B cell (primary cell): ENCODE measurements around the gene CTIF. TPM values are rescaled to one million over a fixed set of nuclear protein-coding genes. Genes with fewer than 3 reads are reported as not detected.

Experiments
- ATAC-seq: fragments of 200-7000 bp; cut with Tn5 transposase; one replicate; pipeline ENCODE4 v1.10.0; 2021; ENCODE audit warnings: low read depth, mild to moderate bottlenecking, moderate number of reproducible peaks, moderate library complexity
- CTCF ChIA-PET: fragments of 350-600 bp; sonication (Branson Sonifier 250); formaldehyde crosslinking; loops from one replicate; lab custom pipeline; 2021; ENCODE audit warnings: antibody characterized with exemption, inconsistent platforms; lab: Charles Lee
- POLR2A ChIA-PET: fragments of 350-600 bp; sonication (Branson Sonifier 250); formaldehyde crosslinking; loops from one replicate; lab custom pipeline; 2021; ENCODE audit warnings: antibody characterized with exemption; lab: Charles Lee
- DNase-seq: peaks from one replicate; pipeline ENCODE4 v3.0.0; 2013
- H2AFZ ChIP-seq: 2 replicates; pipeline ENCODE4 v1.6.1; 2012; ENCODE audit warnings: mild to moderate bottlenecking, low read depth, low read length; ENCODE audit not compliant: insufficient read depth, poor library complexity, severe bottlenecking
- H3K27ac ChIP-seq, 2 donors: 1 replicate in 1 of 2; 2 replicates in 1 of 2; pipeline ENCODE4 v1.5.1; 2012 to 2013; ENCODE audit warnings: low read length in 2 of 2, mild to moderate bottlenecking in 2 of 2, moderate library complexity in 1 of 2
- H3K27me3 ChIP-seq, 4 experiments: fragments of 200-600 bp in 1 of 4; sonication (generic) in 1 of 4; replicated peaks in 1 of 4; 1 replicate in 2 of 4; 2 replicates in 2 of 4; pipeline versions ENCODE4 v1.6.1 to v1.7.0; 2013 to 2016; ENCODE audit warnings: low read length in 3 of 4, mild to moderate bottlenecking in 2 of 4, mixed read lengths in 1 of 4, moderate library complexity in 1 of 4; ENCODE audit not compliant: insufficient read depth in 4 of 4, control insufficient read depth in 3 of 4; ENCODE audit errors: control extremely low read depth in 1 of 4
- H3K36me3 ChIP-seq, 2 experiments: replicated peaks in 1 of 2; 1 replicate in 1 of 2; 2 replicates in 1 of 2; pipeline versions ENCODE4 v1.6.1 to v1.7.1; 2013; ENCODE audit warnings: low read length in 1 of 2; ENCODE audit not compliant: insufficient read depth in 2 of 2, control insufficient read depth in 1 of 2; ENCODE audit errors: control extremely low read depth in 1 of 2, extremely low read depth in 1 of 2
- H3K4me1 ChIP-seq, 2 donors: fragments of 200-600 bp in 1 of 2; sonication (generic) in 1 of 2; 1 replicate in 1 of 2; 2 replicates in 1 of 2; pipeline versions ENCODE4 v1.5.1 to v1.6.1; 2013 to 2017; ENCODE audit warnings: low read length in 2 of 2; ENCODE audit not compliant: control insufficient read depth in 2 of 2, insufficient read depth in 2 of 2
- H3K4me2 ChIP-seq: replicated peaks from 2 replicates; pipeline ENCODE3; 2012; ENCODE audit warnings: mild to moderate bottlenecking, low read depth, low read length; ENCODE audit not compliant: poor library complexity, severe bottlenecking
- H3K4me3 ChIP-seq, 5 experiments: fragments of 200-600 bp in 1 of 5; sonication (generic) in 1 of 5; 1 replicate in 3 of 5; 2 replicates in 2 of 5; pipeline versions ENCODE4 v1.5.1 to v1.7.0; 2011 to 2016; ENCODE audit warnings: low read length in 4 of 5, mild to moderate bottlenecking in 4 of 5, low read depth in 2 of 5, control low read depth in 1 of 5, moderate library complexity in 1 of 5; ENCODE audit not compliant: insufficient read depth in 1 of 5; ENCODE audit errors: control extremely low read depth in 1 of 5, extremely low read depth in 1 of 5
- H3K79me2 ChIP-seq: fragments of 200-600 bp; sonication (generic); one replicate; pipeline ENCODE4 v1.6.0; 2016; ENCODE audit warnings: low read length; ENCODE audit not compliant: control insufficient read depth, insufficient read depth
- H3K9ac ChIP-seq: fragments of 200-600 bp; sonication (generic); 2 replicates; pipeline ENCODE4 v1.6.1; 2017; ENCODE audit warnings: mild to moderate bottlenecking, low read length, moderate library complexity
- H3K9me3 ChIP-seq, 3 donors: one replicate each; pipeline versions ENCODE4 v1.6.1 to v1.7.1; 2013; ENCODE audit warnings: low read length in 2 of 3; ENCODE audit not compliant: control insufficient read depth in 2 of 3, insufficient read depth in 1 of 3; ENCODE audit errors: control extremely low read depth in 1 of 3
- H4K20me1 ChIP-seq: 2 replicates; pipeline ENCODE4 v1.6.0; 2012; ENCODE audit warnings: mild to moderate bottlenecking, low read length; ENCODE audit not compliant: insufficient read depth, control insufficient read depth, poor library complexity, severe bottlenecking
- H3K27ac Mint-ChIP-seq: one replicate; pipeline ENCODE4 v1.8.0; 2021; ENCODE audit warnings: mixed read lengths
- H3K27me3 Mint-ChIP-seq: one replicate; pipeline ENCODE4 v1.8.0; 2021; ENCODE audit warnings: mixed read lengths
- H3K4me1 Mint-ChIP-seq: one replicate; pipeline ENCODE4 v1.8.0; 2021; ENCODE audit warnings: mixed read lengths
- H3K4me3 Mint-ChIP-seq: one replicate; pipeline ENCODE4 v1.8.0; 2021; ENCODE audit warnings: mixed read lengths
- H3K9me3 Mint-ChIP-seq: one replicate; pipeline ENCODE4 v1.8.0; 2022; ENCODE audit warnings: mixed read lengths; ENCODE audit not compliant: insufficient read depth
- EZH2 ChIP-seq: IDR thresholded peaks from 2 replicates; pipeline ENCODE4 v1.6.1; 2012; ENCODE audit warnings: borderline replicate concordance, low read depth, mild to moderate bottlenecking, moderate library complexity, low read length; ENCODE audit not compliant: insufficient read depth, poor library complexity, severe bottlenecking
- WGBS: methylation state at CpG from one replicate; pipeline ENCODE4 v1.1.5; 2013; ENCODE audit warnings: missing lambda C conversion rate; ENCODE audit not compliant: insufficient coverage; 5-methylcytosine and 5-hydroxymethylcytosine counted together
- intact Hi-C: fragments of 100-400 bp; cut with micrococcal nuclease; formaldehyde crosslinking; loops from one replicate; pipeline ENCODE4 v1.10.0; 2022
- polyA plus RNA-seq: library from polyadenylated mRNA; depleted of rRNA; stranded (reverse); fragments of >200 nt; gene quantifications from 2 replicates; pipeline ENCODE4 v1.2.3, GENCODE V29; 2012
- total RNA-seq, 2 donors: library from RNA; stranded (reverse); fragments of 120-200 nt in 1 of 2; gene quantifications; 1 replicate in 1 of 2; 2 replicates in 1 of 2; pipeline versions ENCODE4 v1.2.3 to v1.2.4, GENCODE V29; 2013 to 2022
- TF ChIP-seq, protein P1 (sequence below): fragments of 200-600 bp; IDR thresholded peaks from one replicate; pipeline ENCODE4 v1.8.0; 2022; ENCODE audit warnings: antibody characterized with exemption, mild to moderate bottlenecking

Gene CTIF
- total and polyA plus RNA-seq, 2 donors (not counting 1 experiment from before 2014, with no cell fraction given) = 3.6 to 16.2 TPM

DNA sequence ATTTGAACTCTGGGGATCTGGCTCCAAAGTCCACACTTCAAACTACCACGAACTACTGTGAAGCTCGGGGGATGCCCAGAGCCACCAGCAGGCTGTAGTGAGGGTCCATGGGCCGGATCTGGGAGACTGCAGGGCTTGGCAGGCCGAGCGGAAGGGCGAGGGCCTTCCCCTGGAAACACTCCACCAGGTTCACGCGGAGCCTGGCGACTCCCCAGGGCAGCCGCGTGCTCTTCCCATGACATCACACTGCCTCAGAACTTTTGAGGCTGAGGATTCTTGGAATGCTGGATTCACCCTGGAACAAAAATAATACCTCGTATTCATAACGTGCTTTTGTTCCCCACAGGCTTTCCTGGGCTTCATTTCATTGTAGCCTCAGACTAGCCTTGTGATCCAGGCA lies 210.9 kb downstream of the CTIF start:
- Mint-ChIP-seq H3K9me3 (no peaks in the 10 kb centered on the region), H3K27ac (no peak overlapping the region), H3K27me3 (no peaks in the 10 kb centered on the region), H3K4me3 (no peak overlapping the region), H3K4me1 (no peaks in the 10 kb centered on the region)
- Histone ChIP-seq H3K27ac (no peak overlapping the region), H3K4me2 (no peak overlapping the region), H3K4me1 (no peaks in the 10 kb centered on the region), H3K36me3 (no peaks in the 10 kb centered on the region), H3K79me2 (no peaks in the 10 kb centered on the region), H3K27me3 (no peaks in the 10 kb centered on the region), H3K9ac (no peak overlapping the region), H3K4me3 (no peak overlapping the region), H2AFZ (no peak overlapping the region), H3K9me3 (no peaks in the 10 kb centered on the region), H4K20me1 (no peaks in the 10 kb centered on the region)
- no peak for DNase-seq
- ATAC-seq = no peak
- 98% methylated on average over 9 of the region's 13 CpGs for WGBS
- ChIA-PET CTCF (no interaction called here), POLR2A (no interaction called here)
- intact Hi-C loops = no loop called here
- TF ChIP-seq EZH2 = no peak
- TF ChIP-seq, protein P1, sequence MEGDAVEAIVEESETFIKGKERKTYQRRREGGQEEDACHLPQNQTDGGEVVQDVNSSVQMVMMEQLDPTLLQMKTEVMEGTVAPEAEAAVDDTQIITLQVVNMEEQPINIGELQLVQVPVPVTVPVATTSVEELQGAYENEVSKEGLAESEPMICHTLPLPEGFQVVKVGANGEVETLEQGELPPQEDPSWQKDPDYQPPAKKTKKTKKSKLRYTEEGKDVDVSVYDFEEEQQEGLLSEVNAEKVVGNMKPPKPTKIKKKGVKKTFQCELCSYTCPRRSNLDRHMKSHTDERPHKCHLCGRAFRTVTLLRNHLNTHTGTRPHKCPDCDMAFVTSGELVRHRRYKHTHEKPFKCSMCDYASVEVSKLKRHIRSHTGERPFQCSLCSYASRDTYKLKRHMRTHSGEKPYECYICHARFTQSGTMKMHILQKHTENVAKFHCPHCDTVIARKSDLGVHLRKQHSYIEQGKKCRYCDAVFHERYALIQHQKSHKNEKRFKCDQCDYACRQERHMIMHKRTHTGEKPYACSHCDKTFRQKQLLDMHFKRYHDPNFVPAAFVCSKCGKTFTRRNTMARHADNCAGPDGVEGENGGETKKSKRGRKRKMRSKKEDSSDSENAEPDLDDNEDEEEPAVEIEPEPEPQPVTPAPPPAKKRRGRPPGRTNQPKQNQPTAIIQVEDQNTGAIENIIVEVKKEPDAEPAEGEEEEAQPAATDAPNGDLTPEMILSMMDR = no peak

- intact Hi-C loops = no loop called here
- ChIA-PET CTCF (no interaction called here), POLR2A (interaction anchor here (0.5 kb wide), 1 partner anchor 1988 kb away, joined by 4 read pairs; no protein-coding TSS in a partner anchor)
- DNase-seq (no peak), ATAC-seq (no peak)
- 42% methylated on average over 10 of the region's 11 CpGs for WGBS
- H3K9me3 Mint-ChIP-seq = no peaks in the 10 kb centered on the region
- Histone ChIP-seq H3K27me3 (no peaks in the 10 kb centered on the region), H3K9ac (no peak overlapping the region), H3K4me2 (no peak overlapping the region), H3K4me1 (no peaks in the 10 kb centered on the region), H3K36me3 (no peaks in the 10 kb centered on the region), H3K27ac (no peak overlapping the region), H2AFZ (no peak overlapping the region), H3K4me3 (no peak overlapping the region), H4K20me1 (no peaks in the 10 kb centered on the region), H3K79me2 (no peaks in the 10 kb centered on the region), H3K9me3 (no peaks in the 10 kb centered on the region)
- H3K27ac Mint-ChIP-seq = no peak overlapping the region
- H3K4me1 Mint-ChIP-seq = peaks cover 5% of the 10 kb centered on the region
- no peak overlapping the region for H3K4me3 Mint-ChIP-seq
- H3K27me3 Mint-ChIP-seq = no peaks in the 10 kb centered on the region
- TF ChIP-seq EZH2 = no peak
- TF ChIP-seq, protein P1 = no peak
These were observed 211.8 kb downstream of the CTIF start for GRCh38 chr18:48750485-48751175.
